HepG2 (cell line): ENCODE data around the gene PPP1CA. TPM values are rescaled to one million over a fixed set of nuclear protein-coding genes. Genes with fewer than 3 reads are reported as not detected.
A peak's percentile ranks its signal among the peaks of the same experiment; 100 is the strongest.

Source experiments
- ATRX ChIP-seq: sonication (generic); formaldehyde crosslinking; IDR thresholded peaks from 2 replicates; pipeline ENCODE4 v1.4.0; 2020; ENCODE audit warnings: missing genetic modification reagents, borderline replicate concordance
- EZH2 ChIP-seq: conservative IDR thresholded peaks from 2 replicates; pipeline ENCODE4 v1.6.1; 2012; ENCODE audit warnings: mild to moderate bottlenecking, low read depth, low read length, moderate library complexity
- HMG20A ChIP-seq: IDR thresholded peaks from 2 replicates; pipeline ENCODE4 v1.6.1; 2016; ENCODE audit warnings: borderline replicate concordance
- JUN ChIP-seq: sonication (generic); formaldehyde crosslinking; IDR thresholded peaks from 2 replicates; pipeline ENCODE4 v1.4.0; 2020; ENCODE audit warnings: mild to moderate bottlenecking, missing genetic modification reagents
- LBX2 ChIP-seq: sonication (generic); formaldehyde crosslinking; IDR thresholded peaks from 2 replicates; pipeline ENCODE4 v1.5.0; 2020; ENCODE audit warnings: missing genetic modification reagents, mild to moderate bottlenecking, borderline replicate concordance
- RBAK ChIP-seq: sonication (generic); formaldehyde crosslinking; IDR thresholded peaks from 2 replicates; pipeline ENCODE4 v1.5.1; 2020; ENCODE audit warnings: mild to moderate bottlenecking, missing genetic modification reagents
- ZNF484 ChIP-seq: sonication (generic); formaldehyde crosslinking; IDR thresholded peaks from 2 replicates; pipeline ENCODE4 v1.5.1; 2020; ENCODE audit warnings: mild to moderate bottlenecking, low read depth, missing genetic modification reagents, borderline replicate concordance
- polyA plus RNA-seq, 8 experiments: library from polyadenylated mRNA; depleted of rRNA in 3 of 8; stranded (reverse) in 7 of 8; unstranded in 1 of 8; fragments of >200 nt; fragmentation: Illumina TruSeq in 4 of 8; extraction: Trizol in 4 of 8; gene quantifications; 2 replicates each; pipeline versions ENCODE4 v1.2.1 to v1.2.3, GENCODE V29; 2011 to 2016; ENCODE audit warnings: low read depth in 4 of 8, missing spikeins in 1 of 8, mixed read lengths in 1 of 8; ENCODE audit not compliant: insufficient read depth in 1 of 8
- total RNA-seq, 5 experiments: library from RNA; depleted of rRNA; stranded (reverse); fragments of >200 nt; fragmentation: Illumina TruSeq; extraction: Trizol; gene quantifications; 2 replicates each; pipeline ENCODE4 v1.2.3, GENCODE V29; 2016; ENCODE audit warnings: low read depth in 1 of 5
- TF ChIP-seq, protein P1 (sequence below), 2 experiments: fragments of 450-650 bp in 1 of 2; sonication (generic) in 1 of 2; formaldehyde crosslinking in 1 of 2; IDR thresholded peaks; 2 replicates each; pipeline versions ENCODE4 v1.6.1 to v1.8.0; 2016 to 2022; ENCODE audit warnings: antibody characterized with exemption in 1 of 2, mild to moderate bottlenecking in 1 of 2, missing genetic modification reagents in 1 of 2
- TF ChIP-seq, protein P2 (sequence below): sonication (generic); formaldehyde crosslinking; IDR thresholded peaks from 2 replicates; pipeline ENCODE4 v1.8.0; 2022; ENCODE audit warnings: mild to moderate bottlenecking, missing genetic modification reagents; ENCODE audit not compliant: insufficient replicate concordance
- TF ChIP-seq, protein P3 (sequence below): IDR thresholded peaks from 2 replicates; pipeline ENCODE4 v1.6.1; 2012; ENCODE audit warnings: low read depth, low read length, improper control_type of control experiment
- TF ChIP-seq, protein P4 (sequence below): sonication (generic); formaldehyde crosslinking; IDR thresholded peaks from 2 replicates; pipeline ENCODE4 v1.5.0; 2020; ENCODE audit warnings: mild to moderate bottlenecking, low read depth, missing genetic modification reagents, borderline replicate concordance
- TF ChIP-seq, protein P5 (sequence below): sonication (generic); formaldehyde crosslinking; IDR thresholded peaks from 2 replicates; pipeline ENCODE4 v1.4.0; 2020; ENCODE audit warnings: missing genetic modification reagents, borderline replicate concordance

PPP1CA gene
- total and polyA plus RNA-seq, 2 of the 13 experiments (the other 11 are each of a cell fraction or from before 2014, with no cell fraction given) = 149 to 170 TPM

DNA sequence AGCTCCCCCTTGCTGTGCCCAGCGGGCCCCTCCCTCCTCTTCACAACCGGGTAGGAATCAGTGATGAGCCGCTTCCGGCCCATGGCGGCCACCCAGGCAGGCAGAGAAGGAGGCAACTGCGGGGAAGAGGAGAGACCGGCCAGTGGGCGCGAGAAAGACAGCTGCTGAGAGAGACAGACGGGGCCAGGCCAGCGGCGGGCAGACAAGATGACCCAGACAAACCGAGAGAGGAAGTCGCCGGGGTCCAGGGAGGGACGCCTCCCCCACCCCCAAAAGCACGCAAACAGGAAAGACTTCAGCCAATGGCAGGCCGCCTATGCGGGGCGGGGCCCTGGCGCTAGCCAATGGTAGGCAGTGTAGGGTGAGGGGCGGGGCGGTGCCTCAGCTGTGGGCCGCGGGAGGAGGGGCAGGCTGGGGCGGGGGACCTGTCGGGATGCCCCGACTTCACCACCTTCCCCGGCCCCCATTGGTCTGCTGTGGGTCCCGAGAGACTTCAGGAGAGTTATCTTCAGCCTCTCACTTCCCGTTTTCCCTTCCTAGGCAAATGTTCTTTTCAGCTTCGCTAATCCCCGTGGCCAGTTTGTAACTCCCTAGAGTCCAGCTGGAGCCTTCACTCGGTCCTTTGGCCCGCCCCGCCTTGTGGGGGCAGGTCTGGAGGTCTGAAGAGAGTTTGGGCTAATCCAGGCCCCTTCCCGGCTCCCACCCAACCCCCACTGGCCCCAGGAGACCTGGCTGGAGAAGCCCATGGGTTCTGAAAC, 48.2 kb downstream of the PPP1CA start, which contains the start of gene POLD4 (continued):
- TF ChIP-seq, protein P1, sequence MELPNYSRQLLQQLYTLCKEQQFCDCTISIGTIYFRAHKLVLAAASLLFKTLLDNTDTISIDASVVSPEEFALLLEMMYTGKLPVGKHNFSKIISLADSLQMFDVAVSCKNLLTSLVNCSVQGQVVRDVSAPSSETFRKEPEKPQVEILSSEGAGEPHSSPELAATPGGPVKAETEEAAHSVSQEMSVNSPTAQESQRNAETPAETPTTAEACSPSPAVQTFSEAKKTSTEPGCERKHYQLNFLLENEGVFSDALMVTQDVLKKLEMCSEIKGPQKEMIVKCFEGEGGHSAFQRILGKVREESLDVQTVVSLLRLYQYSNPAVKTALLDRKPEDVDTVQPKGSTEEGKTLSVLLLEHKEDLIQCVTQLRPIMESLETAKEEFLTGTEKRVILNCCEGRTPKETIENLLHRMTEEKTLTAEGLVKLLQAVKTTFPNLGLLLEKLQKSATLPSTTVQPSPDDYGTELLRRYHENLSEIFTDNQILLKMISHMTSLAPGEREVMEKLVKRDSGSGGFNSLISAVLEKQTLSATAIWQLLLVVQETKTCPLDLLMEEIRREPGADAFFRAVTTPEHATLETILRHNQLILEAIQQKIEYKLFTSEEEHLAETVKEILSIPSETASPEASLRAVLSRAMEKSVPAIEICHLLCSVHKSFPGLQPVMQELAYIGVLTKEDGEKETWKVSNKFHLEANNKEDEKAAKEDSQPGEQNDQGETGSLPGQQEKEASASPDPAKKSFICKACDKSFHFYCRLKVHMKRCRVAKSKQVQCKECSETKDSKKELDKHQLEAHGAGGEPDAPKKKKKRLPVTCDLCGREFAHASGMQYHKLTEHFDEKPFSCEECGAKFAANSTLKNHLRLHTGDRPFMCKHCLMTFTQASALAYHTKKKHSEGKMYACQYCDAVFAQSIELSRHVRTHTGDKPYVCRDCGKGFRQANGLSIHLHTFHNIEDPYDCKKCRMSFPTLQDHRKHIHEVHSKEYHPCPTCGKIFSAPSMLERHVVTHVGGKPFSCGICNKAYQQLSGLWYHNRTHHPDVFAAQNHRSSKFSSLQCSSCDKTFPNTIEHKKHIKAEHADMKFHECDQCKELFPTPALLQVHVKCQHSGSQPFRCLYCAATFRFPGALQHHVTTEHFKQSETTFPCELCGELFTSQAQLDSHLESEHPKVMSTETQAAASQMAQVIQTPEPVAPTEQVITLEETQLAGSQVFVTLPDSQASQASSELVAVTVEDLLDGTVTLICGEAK (IDR thresholded peaks at IDR 0.05) = no peak
- TF ChIP-seq, protein P1 (CRISPR knock-in tag; IDR thresholded peaks at IDR 0.05) = 0 out of 2 replicates have a peak, but pooled peaks have one; percentile 46
- TF ChIP-seq HMG20A (CRISPR knock-in tag) (no peak), JUN (0 out of 2 replicates have a peak, but pooled peaks have one; percentile 11), ZNF484 (CRISPR knock-in tag) (no peak), LBX2 (CRISPR knock-in tag) (no peak), RBAK (CRISPR knock-in tag) (no peak), EZH2 (no peak), ATRX (CRISPR knock-in tag) (no peak)
- TF ChIP-seq, protein P2, sequence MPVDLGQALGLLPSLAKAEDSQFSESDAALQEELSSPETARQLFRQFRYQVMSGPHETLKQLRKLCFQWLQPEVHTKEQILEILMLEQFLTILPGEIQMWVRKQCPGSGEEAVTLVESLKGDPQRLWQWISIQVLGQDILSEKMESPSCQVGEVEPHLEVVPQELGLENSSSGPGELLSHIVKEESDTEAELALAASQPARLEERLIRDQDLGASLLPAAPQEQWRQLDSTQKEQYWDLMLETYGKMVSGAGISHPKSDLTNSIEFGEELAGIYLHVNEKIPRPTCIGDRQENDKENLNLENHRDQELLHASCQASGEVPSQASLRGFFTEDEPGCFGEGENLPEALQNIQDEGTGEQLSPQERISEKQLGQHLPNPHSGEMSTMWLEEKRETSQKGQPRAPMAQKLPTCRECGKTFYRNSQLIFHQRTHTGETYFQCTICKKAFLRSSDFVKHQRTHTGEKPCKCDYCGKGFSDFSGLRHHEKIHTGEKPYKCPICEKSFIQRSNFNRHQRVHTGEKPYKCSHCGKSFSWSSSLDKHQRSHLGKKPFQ = peak; percentile 35
- TF ChIP-seq, protein P3, sequence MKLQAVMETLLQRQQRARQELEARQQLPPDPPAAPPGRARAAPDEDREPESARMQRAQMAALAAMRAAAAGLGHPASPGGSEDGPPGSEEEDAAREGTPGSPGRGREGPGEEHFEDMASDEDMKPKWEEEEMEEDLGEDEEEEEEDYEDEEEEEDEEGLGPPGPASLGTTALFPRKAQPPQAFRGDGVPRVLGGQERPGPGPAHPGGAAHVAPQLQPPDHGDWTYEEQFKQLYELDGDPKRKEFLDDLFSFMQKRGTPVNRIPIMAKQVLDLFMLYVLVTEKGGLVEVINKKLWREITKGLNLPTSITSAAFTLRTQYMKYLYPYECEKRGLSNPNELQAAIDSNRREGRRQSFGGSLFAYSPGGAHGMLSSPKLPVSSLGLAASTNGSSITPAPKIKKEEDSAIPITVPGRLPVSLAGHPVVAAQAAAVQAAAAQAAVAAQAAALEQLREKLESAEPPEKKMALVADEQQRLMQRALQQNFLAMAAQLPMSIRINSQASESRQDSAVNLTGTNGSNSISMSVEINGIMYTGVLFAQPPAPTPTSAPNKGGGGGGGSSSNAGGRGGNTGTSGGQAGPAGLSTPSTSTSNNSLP = no peak
- TF ChIP-seq, protein P4, sequence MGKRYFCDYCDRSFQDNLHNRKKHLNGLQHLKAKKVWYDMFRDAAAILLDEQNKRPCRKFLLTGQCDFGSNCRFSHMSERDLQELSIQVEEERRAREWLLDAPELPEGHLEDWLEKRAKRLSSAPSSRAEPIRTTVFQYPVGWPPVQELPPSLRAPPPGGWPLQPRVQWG (CRISPR knock-in tag) = no peak
- TF ChIP-seq, protein P5, sequence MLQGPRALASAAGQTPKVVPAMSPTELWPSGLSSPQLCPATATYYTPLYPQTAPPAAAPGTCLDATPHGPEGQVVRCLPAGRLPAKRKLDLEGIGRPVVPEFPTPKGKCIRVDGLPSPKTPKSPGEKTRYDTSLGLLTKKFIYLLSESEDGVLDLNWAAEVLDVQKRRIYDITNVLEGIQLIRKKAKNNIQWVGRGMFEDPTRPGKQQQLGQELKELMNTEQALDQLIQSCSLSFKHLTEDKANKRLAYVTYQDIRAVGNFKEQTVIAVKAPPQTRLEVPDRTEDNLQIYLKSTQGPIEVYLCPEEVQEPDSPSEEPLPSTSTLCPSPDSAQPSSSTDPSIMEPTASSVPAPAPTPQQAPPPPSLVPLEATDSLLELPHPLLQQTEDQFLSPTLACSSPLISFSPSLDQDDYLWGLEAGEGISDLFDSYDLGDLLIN (CRISPR knock-in tag) = no peak
